Keratinocyte (primary cell): ENCODE results near the gene TRAF3IP1. TPM values are rescaled to one million over a fixed set of nuclear protein-coding genes. Genes with fewer than 3 reads are reported as not detected.

Source experiments
- DNase-seq: peaks from one replicate; pipeline ENCODE4 v3.0.0-alpha.2; 2011; ENCODE audit warnings: low read depth, missing footprints, low spot score
- FAIRE-seq: peaks from 2 replicates; lab custom pipeline; 2011; peaks lifted over from hg19 to GRCh38; lab: Jason Lieb, UNC
- H2AFZ ChIP-seq: 2 replicates; pipeline ENCODE4 v1.6.0; 2012; ENCODE audit warnings: low read length, control low read depth, inconsistent platforms; ENCODE audit not compliant: control insufficient read depth
- H3K27ac ChIP-seq: 2 replicates; pipeline ENCODE4 v1.5.1; 2011; ENCODE audit warnings: low read length; ENCODE audit not compliant: control insufficient read depth, insufficient read depth
- H3K27me3 ChIP-seq: 3 replicates; pipeline ENCODE4 v1.6.0; 2011; ENCODE audit warnings: low read length; ENCODE audit not compliant: control insufficient read depth, insufficient read depth; ENCODE audit errors: extremely low read depth
- H3K36me3 ChIP-seq, 2 experiments: 2 replicates in 1 of 2; 3 replicates in 1 of 2; pipeline ENCODE4 v1.5.1; 2011; ENCODE audit warnings: low read length in 2 of 2, mild to moderate bottlenecking in 1 of 2; ENCODE audit not compliant: control insufficient read depth in 2 of 2, insufficient read depth in 2 of 2; ENCODE audit errors: extremely low read depth in 1 of 2
- H3K4me1 ChIP-seq: 3 replicates; pipeline ENCODE4 v1.5.1; 2011; ENCODE audit warnings: low read length; ENCODE audit not compliant: control insufficient read depth, insufficient read depth; ENCODE audit errors: extremely low read depth
- H3K4me2 ChIP-seq: 3 replicates; pipeline ENCODE4 v1.6.0; 2011; ENCODE audit warnings: low read depth, low read length; ENCODE audit not compliant: control insufficient read depth, insufficient read depth; ENCODE audit errors: extremely low read depth
- H3K4me3 ChIP-seq, 3 experiments: fragments of 200-600 bp in 1 of 3; sonication (generic) in 1 of 3; 2 replicates in 2 of 3; 3 replicates in 1 of 3; pipeline ENCODE4 v1.5.1; 2011 to 2016; ENCODE audit warnings: low read length in 3 of 3, mild to moderate bottlenecking in 3 of 3, control low read depth in 2 of 3, inconsistent platforms in 1 of 3, low read depth in 1 of 3, mixed read lengths in 1 of 3, mixed run types in 1 of 3, moderate library complexity in 1 of 3; ENCODE audit not compliant: control insufficient read depth in 2 of 3, insufficient read depth in 2 of 3; ENCODE audit errors: extremely low read depth in 1 of 3
- H3K79me2 ChIP-seq: 2 replicates; pipeline ENCODE4 v1.6.0; 2012; ENCODE audit warnings: low read length; ENCODE audit not compliant: control insufficient read depth, insufficient read depth
- H3K9ac ChIP-seq: 3 replicates; pipeline ENCODE4 v1.6.0; 2011; ENCODE audit warnings: low read length; ENCODE audit not compliant: control insufficient read depth, insufficient read depth; ENCODE audit errors: extremely low read depth
- H3K9me1 ChIP-seq: 3 replicates; pipeline ENCODE4 v1.6.0; 2011; ENCODE audit warnings: low read length; ENCODE audit not compliant: control insufficient read depth, insufficient read depth; ENCODE audit errors: extremely low read depth
- H3K9me3 ChIP-seq: 2 replicates; pipeline ENCODE4 v1.5.1; 2012; ENCODE audit warnings: low read depth, low read length; ENCODE audit not compliant: control insufficient read depth
- H4K20me1 ChIP-seq: 3 replicates; pipeline ENCODE4 v1.6.0; 2011; ENCODE audit warnings: low read length; ENCODE audit not compliant: control insufficient read depth, insufficient read depth; ENCODE audit errors: extremely low read depth
- CTCF ChIP-seq, 3 experiments: IDR thresholded peaks in 1 of 3; conservative IDR thresholded peaks in 1 of 3; optimal IDR thresholded peaks in 1 of 3; 2 replicates in 2 of 3; 3 replicates in 1 of 3; pipeline versions ENCODE3 to v1.5.1; 2011; ENCODE audit warnings: low read length in 3 of 3, mild to moderate bottlenecking in 3 of 3, moderate library complexity in 2 of 3, control low read depth in 1 of 3, inconsistent platforms in 1 of 3; ENCODE audit not compliant: insufficient read depth in 2 of 3; ENCODE audit errors: extremely low read depth in 1 of 3
- EZH2 ChIP-seq: IDR thresholded peaks from one replicate; pipeline ENCODE4 v1.6.1; 2012; ENCODE audit warnings: inconsistent platforms, mild to moderate bottlenecking, low read length, moderate library complexity
- dilution Hi-C: fragments of 300-500 bp; cut with MboI; formaldehyde crosslinking; loops from one replicate; pipeline ENCODE4 v1.7.0; 2020; ENCODE audit warnings: low sequenced_read_pairs; ENCODE audit not compliant: extremely low pct_ligation_motif_present
- polyA plus RNA-seq, 5 experiments: library from polyadenylated mRNA; depleted of rRNA in 3 of 5; stranded (reverse) in 3 of 5; stranded (forward) in 1 of 5; unstranded in 1 of 5; fragments of >200 nt; gene quantifications; 1 replicate in 1 of 5; 2 replicates in 3 of 5; 3 replicates in 1 of 5; pipeline versions ENCODE4 v1.2.1 to v1.2.3, GENCODE V29; 2011 to 2012; ENCODE audit warnings: missing spikeins in 2 of 5, low read depth in 1 of 5, low replicate concordance in 1 of 5

The TRAF3IP1 gene
- polyA plus RNA-seq, 1 donor (not counting 4 experiments of a cell fraction or from before 2014, with no cell fraction given), result 7.0 TPM

DNA sequence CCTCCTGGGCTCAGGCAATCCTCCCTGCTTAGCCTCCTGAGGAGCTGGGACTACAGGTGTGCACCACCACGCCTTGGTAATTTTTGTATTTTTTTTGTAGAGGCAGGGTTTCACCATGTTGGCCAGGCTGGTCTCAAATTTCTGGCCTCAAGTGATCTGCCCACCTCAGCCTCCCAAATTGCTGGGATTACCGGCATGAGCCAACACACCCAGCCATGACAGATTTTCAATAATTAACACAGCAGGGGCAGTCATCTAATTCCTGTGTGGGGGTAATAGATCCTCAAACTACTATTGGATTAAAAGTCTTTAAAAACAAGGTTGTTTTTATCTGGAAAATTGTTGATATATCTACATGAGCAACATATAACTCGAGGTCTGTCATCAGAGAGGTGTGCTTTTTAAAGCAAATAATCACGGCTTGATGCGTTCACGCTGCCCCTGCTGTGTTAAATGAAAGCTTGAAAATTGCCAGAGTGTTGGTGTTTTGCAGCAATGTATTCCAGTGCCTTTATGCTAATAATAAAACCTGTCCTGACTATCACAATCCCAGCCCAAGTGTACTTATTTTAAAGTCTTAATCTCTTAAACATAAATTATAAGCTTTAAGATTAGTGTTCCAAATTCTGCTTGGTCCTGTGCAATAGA is 70.8 kb downstream of the TRAF3IP1 start:
- TF ChIP-seq EZH2, result no peak
- no peak for TF ChIP-seq CTCF (optimal IDR thresholded peaks at IDR 0.05 in 1 of 3, IDR thresholded peaks at IDR 0.05 in 1 of 3, conservative IDR thresholded peaks at IDR 0.05 in 1 of 3; ENCODE audit: extremely low read depth in 1 of 3, insufficient read depth in 2 of 3, low read length in 3 of 3)
- H3K9me3 ChIP-seq, result no peaks in the 10 kb centered on the region
- dilution Hi-C loops, result no loop called here
- H3K4me3 ChIP-seq, result no peak overlapping the region
- peaks cover 15% of the 10 kb centered on the region for H3K4me1 ChIP-seq
- H3K9me1 ChIP-seq, result no peaks in the 10 kb centered on the region
- H3K9ac ChIP-seq, result no peak overlapping the region
- H2AFZ ChIP-seq, result no peak overlapping the region
- H3K79me2 ChIP-seq, result no peaks in the 10 kb centered on the region
- no peak overlapping the region for H3K27ac ChIP-seq
- FAIRE-seq, result peak; percentile 13
- H3K27me3 ChIP-seq, result no peaks in the 10 kb centered on the region
- no peak for DNase-seq
- H3K36me3 ChIP-seq, result no peaks in the 10 kb centered on the region
- no peak overlapping the region for H3K4me2 ChIP-seq
- no peaks in the 10 kb centered on the region for H4K20me1 ChIP-seq

DNA sequence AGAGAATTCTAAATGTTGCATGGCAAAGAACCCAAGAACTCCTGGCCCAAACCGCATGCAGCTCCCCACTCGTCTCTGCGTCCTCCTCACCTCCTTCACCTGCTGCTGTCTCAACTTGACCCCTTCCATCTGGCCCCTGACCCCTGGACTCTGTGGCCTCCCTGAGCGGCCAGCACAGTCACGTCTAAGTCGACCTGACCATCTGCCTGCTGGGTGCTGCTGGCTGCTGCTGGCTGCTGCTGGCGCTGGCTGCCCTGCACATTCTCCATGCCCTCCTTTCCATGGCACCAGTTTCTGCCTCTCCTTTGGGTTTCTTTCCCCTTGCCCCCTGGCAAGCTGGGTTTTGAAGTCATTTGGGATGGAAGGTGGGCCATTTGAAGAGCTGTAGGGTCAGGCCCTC is 76.3 kb downstream of the TRAF3IP1 start:
- no peak for DNase-seq

More for the DNA sequence above, 76.3 kb downstream of the TRAF3IP1 start:
- no peak overlapping the region for H2AFZ ChIP-seq
- no peak overlapping the region for H3K4me3 ChIP-seq
- H3K36me3 ChIP-seq, result peaks cover 0 to 2% of the 10 kb centered on the region in 2 experiments
- dilution Hi-C loops, result no loop called here
- TF ChIP-seq EZH2 (no peak), CTCF (optimal IDR thresholded peaks at IDR 0.05 in 1 of 3, IDR thresholded peaks at IDR 0.05 in 1 of 3, conservative IDR thresholded peaks at IDR 0.05 in 1 of 3; ENCODE audit: extremely low read depth in 1 of 3, insufficient read depth in 2 of 3, low read length in 3 of 3) (no peak)
- H3K9ac ChIP-seq, result no peak overlapping the region
- H3K27me3 ChIP-seq, result no peaks in the 10 kb centered on the region
- FAIRE-seq, result no peak
- H3K4me1 ChIP-seq, result peaks cover 4% of the 10 kb centered on the region
- H3K27ac ChIP-seq, result no peak overlapping the region
- H3K4me2 ChIP-seq, result no peak overlapping the region
- H3K79me2 ChIP-seq, result no peaks in the 10 kb centered on the region
- no peaks in the 10 kb centered on the region for H3K9me3 ChIP-seq
- H3K9me1 ChIP-seq, result no peaks in the 10 kb centered on the region
- H4K20me1 ChIP-seq, result no peaks in the 10 kb centered on the region
